OCI-LY1 (cell line): ENCODE measurements around the gene DYNAP.

ENCODE experiments used
- H2AFZ ChIP-seq: fragments of 200-600 bp; sonication (generic), shearing (Covaris generic); 2 replicates; pipeline ENCODE4 v1.6.0; 2014; ENCODE audit warnings: antibody characterized with exemption, mild to moderate bottlenecking, low read length
- H3F3A ChIP-seq: fragments of 200-600 bp; sonication (generic), shearing (Covaris generic); 2 replicates; pipeline ENCODE4 v1.6.0; 2014; ENCODE audit warnings: mild to moderate bottlenecking, antibody characterized with exemption, low read length, moderate library complexity; ENCODE audit not compliant: insufficient read depth
- H3K27ac ChIP-seq: fragments of 200-600 bp; sonication (generic); 2 replicates; pipeline ENCODE4 v1.5.1; 2014; ENCODE audit warnings: low read length, mixed run types, mild to moderate bottlenecking, low read depth; ENCODE audit not compliant: poor library complexity, severe bottlenecking
- H3K27me3 ChIP-seq: fragments of 200-600 bp; sonication (generic); 2 replicates; pipeline ENCODE4 v1.6.0; 2014; ENCODE audit warnings: antibody characterized with exemption, mild to moderate bottlenecking, low read length, moderate library complexity; ENCODE audit not compliant: insufficient read depth
- H3K36me3 ChIP-seq: fragments of 200-600 bp; sonication (generic); 2 replicates; pipeline ENCODE4 v1.6.1; 2014; ENCODE audit warnings: mild to moderate bottlenecking, antibody characterized with exemption, low read length, moderate library complexity, mixed read lengths; ENCODE audit not compliant: insufficient read depth
- H3K4me1 ChIP-seq: fragments of 200-600 bp; sonication (generic); 2 replicates; pipeline ENCODE4 v1.5.1; 2014; ENCODE audit warnings: mild to moderate bottlenecking, low read length, moderate library complexity; ENCODE audit not compliant: insufficient read depth, severe bottlenecking
- H3K4me2 ChIP-seq: fragments of 200-600 bp; sonication (generic), shearing (Covaris generic); 2 replicates; pipeline ENCODE4 v1.6.1; 2014; ENCODE audit warnings: low read length
- H3K4me3 ChIP-seq: fragments of 200-600 bp; sonication (generic); 2 replicates; pipeline ENCODE4 v1.5.1; 2014; ENCODE audit warnings: low read length, low read depth, mild to moderate bottlenecking, mixed read lengths; ENCODE audit not compliant: poor library complexity, severe bottlenecking
- H3K79me2 ChIP-seq: fragments of 200-600 bp; shearing (Covaris generic); 2 replicates; pipeline ENCODE4 v1.6.1; 2016; ENCODE audit warnings: mixed run types, low read length, mixed read lengths; ENCODE audit not compliant: insufficient read depth
- H3K9ac ChIP-seq: fragments of 200-600 bp; sonication (generic), shearing (Covaris generic); 2 replicates; pipeline ENCODE4 v1.6.1; 2014; ENCODE audit warnings: mild to moderate bottlenecking, low read length, mixed read lengths
- H3K9me2 ChIP-seq: fragments of 200-600 bp; sonication (generic), shearing (Covaris generic); 2 replicates; pipeline ENCODE4 v1.6.1; 2014; ENCODE audit warnings: low read depth, mild to moderate bottlenecking, low read length, mixed read lengths
- H3K9me3 ChIP-seq: fragments of 200-600 bp; shearing (Covaris generic); 2 replicates; pipeline ENCODE4 v1.6.1; 2014; ENCODE audit warnings: low read length, mixed read lengths
- H4K20me1 ChIP-seq: fragments of 200-600 bp; sonication (generic), shearing (Covaris generic); 2 replicates; pipeline ENCODE4 v1.6.0; 2016; ENCODE audit warnings: mild to moderate bottlenecking, low read length; ENCODE audit not compliant: insufficient read depth
- CTCF ChIP-seq: fragments of 200-600 bp; sonication (generic), shearing (Covaris generic); IDR thresholded peaks from 2 replicates; pipeline ENCODE4 v1.5.1; 2017; ENCODE audit warnings: mild to moderate bottlenecking, antibody characterized with exemption, low read length, moderate library complexity, mixed read lengths
- EZH2 ChIP-seq: fragments of 200-600 bp; sonication (generic), shearing (Covaris generic); IDR thresholded peaks from 2 replicates; pipeline ENCODE4 v1.8.0; 2017; ENCODE audit warnings: borderline replicate concordance, mixed run types, mild to moderate bottlenecking, antibody characterized with exemption, low read length, moderate library complexity, mixed read lengths

DYNAP gene

DNA sequence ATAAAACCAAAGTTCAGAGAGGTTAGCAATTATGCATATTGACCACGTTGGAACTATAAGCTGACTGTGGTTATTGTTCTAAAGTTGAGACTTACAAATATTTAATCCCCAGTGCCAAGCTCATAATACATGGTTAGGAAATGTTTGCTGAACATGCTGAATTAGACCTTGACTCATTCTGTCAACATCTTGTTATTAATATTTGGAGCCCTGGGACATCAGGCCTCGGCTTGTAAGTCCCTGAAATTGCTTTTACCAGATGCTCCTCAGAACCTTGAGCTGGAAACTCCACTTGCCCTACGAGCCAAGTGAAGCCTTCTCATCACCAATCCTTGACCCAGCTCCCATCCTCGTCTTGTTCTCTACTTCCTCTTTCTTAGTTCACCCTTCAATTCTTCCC is 21.2 kb downstream of the DYNAP start:
- Histone ChIP-seq H4K20me1 (no peaks in the 10 kb centered on the region), H3K4me3 (no peak overlapping the region), H3K9me3 (no peaks in the 10 kb centered on the region), H2AFZ (no peak overlapping the region), H3K36me3 (no peaks in the 10 kb centered on the region), H3K27ac (no peak overlapping the region), H3K27me3 (no peaks in the 10 kb centered on the region), H3K79me2 (no peaks in the 10 kb centered on the region), H3K4me2 (no peak overlapping the region), H3K9ac (no peak overlapping the region), H3K9me2 (no peaks in the 10 kb centered on the region), H3K4me1 (no peaks in the 10 kb centered on the region), H3F3A (no peaks in the 10 kb centered on the region)
- TF ChIP-seq CTCF (no peak), EZH2 (no peak)

DNA sequence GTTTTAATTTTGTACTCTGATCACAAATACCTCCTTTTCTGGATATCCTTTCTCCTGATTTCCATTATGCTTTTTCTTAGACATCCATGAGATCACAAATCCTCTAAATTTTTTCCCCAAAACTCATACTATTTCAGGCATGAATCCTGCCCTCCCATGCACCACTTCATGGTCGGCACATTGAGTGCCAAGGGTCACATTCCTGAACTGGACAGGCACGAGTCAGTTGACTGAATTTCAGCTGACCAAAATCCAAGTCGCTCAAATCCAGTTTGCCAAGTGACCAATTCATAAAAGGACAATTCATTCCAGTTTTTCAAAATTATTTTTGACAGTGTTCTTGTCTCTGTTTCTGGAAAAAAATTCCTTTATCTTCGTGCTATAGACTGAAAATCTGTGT is 22.1 kb downstream of the DYNAP start:
- H3K4me2 ChIP-seq: no peak overlapping the region
- H3K4me1 ChIP-seq: no peaks in the 10 kb centered on the region
- no peaks in the 10 kb centered on the region for H3K79me2 ChIP-seq
- no peak overlapping the region for H2AFZ ChIP-seq
- H3K36me3 ChIP-seq: no peaks in the 10 kb centered on the region
- H3K4me3 ChIP-seq: no peak overlapping the region
- H3K9me3 ChIP-seq: no peaks in the 10 kb centered on the region
- H3K27me3 ChIP-seq: no peaks in the 10 kb centered on the region
- TF ChIP-seq EZH2 (no peak), CTCF (no peak)
- no peak overlapping the region for H3K27ac ChIP-seq
- H3F3A ChIP-seq: no peaks in the 10 kb centered on the region
- H3K9me2 ChIP-seq: no peaks in the 10 kb centered on the region
- H4K20me1 ChIP-seq: no peaks in the 10 kb centered on the region
- H3K9ac ChIP-seq: no peak overlapping the region

DNA sequence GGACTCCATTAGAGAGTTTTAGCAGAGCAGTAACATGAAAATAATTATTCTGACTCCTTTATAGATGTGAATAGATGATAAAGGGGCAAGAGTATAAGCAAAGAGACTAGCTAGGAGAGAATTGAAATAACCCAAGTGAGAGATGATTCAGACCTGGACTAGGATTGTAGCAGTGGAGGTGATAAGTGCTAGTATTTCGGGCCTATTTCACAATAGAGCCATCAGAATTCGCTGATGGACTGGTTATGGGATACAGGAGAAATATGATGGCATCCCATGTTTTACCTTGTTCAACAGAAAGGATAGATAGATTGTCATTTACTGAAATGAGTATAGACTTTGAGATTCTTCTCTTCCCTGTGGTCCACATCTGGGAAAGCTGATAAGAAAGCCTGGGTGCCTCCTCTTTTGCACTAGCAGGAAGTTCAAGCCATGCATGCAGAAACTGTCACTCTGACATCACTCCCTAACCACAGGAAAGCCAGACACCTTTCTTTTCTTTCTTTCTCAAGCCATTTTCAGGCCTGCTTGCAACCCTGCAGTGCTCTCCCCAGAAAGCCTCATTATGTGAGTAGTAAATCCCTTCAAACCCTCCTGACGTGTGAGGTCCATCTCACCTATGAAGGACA is 25.3 kb downstream of the DYNAP start:
- Histone ChIP-seq H3K4me3 (no peak overlapping the region), H3K9ac (no peak overlapping the region), H3K9me2 (no peaks in the 10 kb centered on the region), H3K4me1 (no peaks in the 10 kb centered on the region), H3K27me3 (no peaks in the 10 kb centered on the region), H2AFZ (no peak overlapping the region), H4K20me1 (no peaks in the 10 kb centered on the region), H3K36me3 (no peaks in the 10 kb centered on the region), H3K27ac (no peak overlapping the region), H3K79me2 (no peaks in the 10 kb centered on the region), H3K4me2 (no peak overlapping the region), H3K9me3 (no peaks in the 10 kb centered on the region), H3F3A (no peaks in the 10 kb centered on the region)
- TF ChIP-seq EZH2: no peak

GRCh38 chr18:54622084-54622483 is 31.0 kb downstream of the DYNAP start:
- no peaks in the 10 kb centered on the region for H3K36me3 ChIP-seq
- no peak overlapping the region for H3K4me3 ChIP-seq
- no peak overlapping the region for H3K27ac ChIP-seq
- no peaks in the 10 kb centered on the region for H3K9me3 ChIP-seq
- H3K9ac ChIP-seq: no peak overlapping the region
- TF ChIP-seq CTCF: no peak
- no peak for TF ChIP-seq EZH2
- no peaks in the 10 kb centered on the region for H3F3A ChIP-seq
- no peaks in the 10 kb centered on the region for H4K20me1 ChIP-seq
- no peaks in the 10 kb centered on the region for H3K27me3 ChIP-seq
- H2AFZ ChIP-seq: no peak overlapping the region
- no peak overlapping the region for H3K4me2 ChIP-seq
- H3K79me2 ChIP-seq: no peaks in the 10 kb centered on the region
- no peaks in the 10 kb centered on the region for H3K4me1 ChIP-seq
- no peaks in the 10 kb centered on the region for H3K9me2 ChIP-seq
